Adrenal gland (tissue), 12 donors: ENCODE data around the gene PI4K2B. TPM values are rescaled to one million over a fixed set of nuclear protein-coding genes. Genes with fewer than 3 reads are reported as not detected.
"Not testable (repeated sequence)": the region's sequence is repeated elsewhere in the genome, so short reads cannot be mapped to it uniquely, and the experiment has no call there.

Source experiments
- DNase-seq, 7 donors: peaks; one replicate each; pipeline ENCODE4 v3.0.0-alpha.2; 2019 to 2020
- H3K27ac ChIP-seq, 5 donors: fragments of 200-600 bp; sonication (generic) in 4 of 5; 1 replicate in 3 of 5; 2 replicates in 2 of 5; pipeline versions ENCODE4 v1.5.1 to v1.8.0; 2016 to 2020; ENCODE audit warnings: mild to moderate bottlenecking in 1 of 5
- H3K27me3 ChIP-seq: fragments of 200-600 bp; 2 replicates; pipeline ENCODE4 v1.8.0; 2021
- H3K36me3 ChIP-seq, 2 donors: fragments of 200-600 bp; replicated peaks in 1 of 2; 1 replicate in 1 of 2; 2 replicates in 1 of 2; pipeline versions ENCODE4 v1.5.1 to v1.8.0; 2018 to 2022
- H3K4me1 ChIP-seq, 2 donors: fragments of 200-600 bp; replicated peaks in 1 of 2; 1 replicate in 1 of 2; 2 replicates in 1 of 2; pipeline versions ENCODE4 v1.5.1 to v1.8.0; 2018 to 2021
- H3K4me3 ChIP-seq, 4 donors: fragments of 200-600 bp; sonication (generic) in 3 of 4; one replicate each; pipeline ENCODE4 v1.5.1; 2016 to 2018
- H3K9me3 ChIP-seq, 3 donors: fragments of 200-600 bp; sonication (generic) in 1 of 3; replicated peaks in 1 of 3; 1 replicate in 2 of 3; 2 replicates in 1 of 3; pipeline versions ENCODE4 v1.5.1 to v1.8.0; 2016 to 2021
- POLR2A ChIP-seq, 2 donors: fragments of 450-650 bp; IDR thresholded peaks; one replicate each; pipeline ENCODE4 v1.6.1; 2017; ENCODE audit warnings: antibody characterized with exemption in 2 of 2, mild to moderate bottlenecking in 2 of 2, moderate library complexity in 1 of 2
- WGBS, 4 donors: extraction: QIAGEN DNeasy Blood & Tissue Kit in 2 of 4; methylation state at CpG; one replicate each; pipeline versions ENCODE4 v1.1.5 to v1.1.7; 2013 to 2017; 5-methylcytosine and 5-hydroxymethylcytosine counted together
- intact Hi-C, 2 donors: fragments of 100-400 bp; cut with DNase I; formaldehyde crosslinking; loops; one replicate each; pipeline versions ENCODE4 v1.14.1 to v1.15.0; 2022 to 2023
- polyA plus RNA-seq, 3 donors: library from polyadenylated mRNA; stranded (reverse); fragments of 200-250 nt in 2 of 3; fragments of 350-450 nt in 1 of 3; fragmentation: Illumina TruSeq in 1 of 3; extraction: RNeasy Lipid Tissue Mini Kit (QIAGEN cat#74804) in 1 of 3; gene quantifications; one replicate each; pipeline ENCODE4 v1.2.3, GENCODE V29; 2013 to 2014
- total RNA-seq, 9 donors: library from RNA; depleted of rRNA in 4 of 9; stranded (reverse); fragments of >200 nt in 4 of 9; fragments of 120-200 nt in 1 of 9; fragmentation: NEBNext Ultra II Directional in 1 of 9; extraction: Animal tissue kit (Norgen Biotek cat#: 25700) in 1 of 9; gene quantifications; one replicate each; pipeline versions ENCODE4 v1.1.0 to v1.2.4, GENCODE V29; 2013 to 2023
- TF ChIP-seq, protein P1 (sequence below), 6 experiments: fragments of 450-650 bp in 4 of 6; fragments of 200-600 bp in 2 of 6; sonication (generic) in 1 of 6; IDR thresholded peaks; 1 replicate in 5 of 6; 2 replicates in 1 of 6; pipeline versions ENCODE4 v1.5.1 to v1.8.0; 2016 to 2021; ENCODE audit warnings: antibody characterized with exemption in 6 of 6, mild to moderate bottlenecking in 2 of 6, moderate library complexity in 1 of 6
- donor health status: healthy with polysubstance abuse.
- donor health status: Bipolar disorder and iron deficiency.
- donor health status: DM: yes; HTN: yes; CAD: no.
- donor health status: DM: no; HTN: no; CAD: no.
- donor health status: DM: no; HTN: no; CAD: no.
- donor health status: DM: yes; HTN: yes; CAD: no.

PI4K2B gene
- total and polyA plus RNA-seq, 12 donors, result 4.6 to 29.3 (median 13.6) TPM

DNA sequence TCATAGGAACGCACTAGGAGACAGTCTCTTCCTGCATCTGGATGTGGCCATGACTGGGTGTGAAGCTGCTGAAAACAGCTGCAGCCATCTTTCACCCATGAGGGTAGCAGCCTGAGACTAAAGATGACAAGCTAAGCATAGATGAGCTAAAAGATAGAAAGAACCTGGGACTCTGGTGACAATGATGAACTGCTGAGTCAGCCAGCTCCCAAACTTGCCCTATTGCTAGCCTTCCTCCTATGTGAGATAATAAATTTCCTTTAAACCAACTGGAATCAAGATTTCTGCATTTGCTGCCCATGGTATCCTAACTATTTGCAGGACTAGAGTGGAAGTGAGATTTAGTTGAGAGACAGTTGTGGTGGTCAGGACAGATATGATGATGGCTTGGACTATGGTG lies 21.0 kb upstream of the PI4K2B start:
- intact Hi-C loops, result no loop called here
- TF ChIP-seq, protein P1, sequence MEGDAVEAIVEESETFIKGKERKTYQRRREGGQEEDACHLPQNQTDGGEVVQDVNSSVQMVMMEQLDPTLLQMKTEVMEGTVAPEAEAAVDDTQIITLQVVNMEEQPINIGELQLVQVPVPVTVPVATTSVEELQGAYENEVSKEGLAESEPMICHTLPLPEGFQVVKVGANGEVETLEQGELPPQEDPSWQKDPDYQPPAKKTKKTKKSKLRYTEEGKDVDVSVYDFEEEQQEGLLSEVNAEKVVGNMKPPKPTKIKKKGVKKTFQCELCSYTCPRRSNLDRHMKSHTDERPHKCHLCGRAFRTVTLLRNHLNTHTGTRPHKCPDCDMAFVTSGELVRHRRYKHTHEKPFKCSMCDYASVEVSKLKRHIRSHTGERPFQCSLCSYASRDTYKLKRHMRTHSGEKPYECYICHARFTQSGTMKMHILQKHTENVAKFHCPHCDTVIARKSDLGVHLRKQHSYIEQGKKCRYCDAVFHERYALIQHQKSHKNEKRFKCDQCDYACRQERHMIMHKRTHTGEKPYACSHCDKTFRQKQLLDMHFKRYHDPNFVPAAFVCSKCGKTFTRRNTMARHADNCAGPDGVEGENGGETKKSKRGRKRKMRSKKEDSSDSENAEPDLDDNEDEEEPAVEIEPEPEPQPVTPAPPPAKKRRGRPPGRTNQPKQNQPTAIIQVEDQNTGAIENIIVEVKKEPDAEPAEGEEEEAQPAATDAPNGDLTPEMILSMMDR (IDR thresholded peaks at IDR 0.05), result no peak
- no peak for TF ChIP-seq POLR2A (IDR thresholded peaks at IDR 0.05)
- Histone ChIP-seq H3K9me3 (no peaks in the 10 kb centered on the region), H3K27ac (no peak overlapping the region), H3K4me3 (no peak overlapping the region), H3K4me1 (no peaks in the 10 kb centered on the region), H3K36me3 (no peaks in the 10 kb centered on the region), H3K27me3 (no peaks in the 10 kb centered on the region)
- no peak for DNase-seq
- 86 to 100% (median 97%) methylated on average over 1 of the region's 1 CpG for WGBS, 4 donors

DNA sequence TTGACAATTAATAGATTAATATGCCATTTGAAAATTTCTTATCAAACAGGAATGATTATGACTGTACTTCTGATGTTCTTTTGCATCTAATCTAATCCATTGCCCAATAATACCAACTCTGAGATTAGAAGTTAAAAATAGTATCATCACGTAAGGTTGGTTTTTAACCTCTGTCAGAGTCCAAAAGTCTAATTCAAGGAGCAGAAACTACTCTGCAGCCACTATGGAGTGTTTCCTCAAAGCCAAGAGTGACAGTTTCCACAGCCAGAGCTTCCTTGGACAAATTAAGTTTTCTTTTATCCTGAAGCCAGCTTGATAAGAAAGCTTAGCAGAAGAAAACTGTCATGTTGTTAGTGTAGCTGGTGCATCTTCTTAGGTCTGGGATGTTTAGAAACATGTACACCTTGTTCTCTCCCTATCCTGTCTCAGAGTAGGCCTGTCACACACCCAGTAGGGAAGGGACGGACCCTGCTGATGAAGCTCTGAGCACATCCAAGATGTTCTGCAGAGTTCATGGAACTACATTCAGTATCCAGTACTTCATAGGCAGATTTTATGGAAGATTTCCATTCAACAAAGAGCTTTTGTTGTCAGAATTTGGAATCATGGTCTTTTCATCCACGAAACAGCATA lies 20.4 kb upstream of the PI4K2B start:
- Histone ChIP-seq H3K4me3 (no peak overlapping the region), H3K27ac (no peak overlapping the region), H3K36me3 (no peaks in the 10 kb centered on the region), H3K27me3 (no peaks in the 10 kb centered on the region), H3K4me1 (no peaks in the 10 kb centered on the region), H3K9me3 (no peaks in the 10 kb centered on the region)
- WGBS, 4 donors, result 67 to 83% (median 74%) methylated on average over 3 of the region's 3 CpGs
- intact Hi-C loops, result no loop called here
- no peak for TF ChIP-seq POLR2A (IDR thresholded peaks at IDR 0.05)
- TF ChIP-seq, protein P1 (IDR thresholded peaks at IDR 0.05), result no peak
- DNase-seq, result no peak

DNA sequence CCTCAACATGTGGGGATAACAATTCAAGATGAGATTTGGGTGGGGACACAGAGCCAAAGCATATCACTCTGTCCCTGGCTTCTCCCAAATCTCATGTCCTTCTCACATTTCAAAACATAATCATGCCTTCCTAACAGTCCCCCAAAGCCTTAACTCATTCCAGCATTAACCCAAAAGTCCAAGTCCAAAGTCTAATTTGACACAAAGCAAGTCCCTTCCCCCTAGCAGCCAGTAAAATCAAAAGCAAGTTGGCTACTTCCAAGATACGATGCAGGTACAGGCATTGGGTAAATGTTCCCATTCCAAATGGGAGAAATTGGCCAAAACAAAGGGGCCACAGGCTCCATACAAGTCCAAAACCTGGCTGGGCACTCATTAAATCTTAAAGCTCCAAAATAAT lies 19.1 kb upstream of the PI4K2B start:
- DNase-seq, H3K27ac ChIP-seq, H3K36me3 ChIP-seq, H3K4me3 ChIP-seq, H3K4me1 ChIP-seq, H3K9me3 ChIP-seq, H3K27me3 ChIP-seq, intact Hi-C loops: not testable (repeated sequence)
- WGBS, 4 donors, result 79 to 92% (median 89%) methylated on average over 1 of the region's 1 CpG

DNA sequence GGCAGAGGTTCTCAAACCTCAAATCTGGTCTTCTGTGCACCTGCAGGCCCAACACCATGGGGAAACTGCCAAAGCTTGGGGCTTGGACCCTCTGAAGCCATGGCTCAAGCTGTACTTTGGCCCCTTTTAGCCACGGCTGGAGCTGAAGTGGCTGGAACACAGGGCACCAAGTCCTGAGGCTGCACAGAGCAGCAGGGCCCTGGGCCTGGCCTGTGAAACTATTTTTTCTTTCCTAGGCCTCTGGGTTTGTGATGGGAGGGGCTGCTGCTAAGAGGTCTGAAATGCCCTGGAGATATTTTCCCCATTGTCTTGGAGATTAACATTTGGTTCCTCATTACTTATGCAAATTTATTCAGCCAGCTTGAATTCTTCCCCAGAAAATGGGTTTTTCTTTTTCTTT lies 18.3 kb upstream of the PI4K2B start:
- no peaks in the 10 kb centered on the region for H3K36me3 ChIP-seq
- TF ChIP-seq POLR2A (IDR thresholded peaks at IDR 0.05), result no peak
- TF ChIP-seq, protein P1 (IDR thresholded peaks at IDR 0.05), result no peak
- WGBS, 4 donors, result 74 to 100% (median 87%) methylated on average over 1 of the region's 1 CpG

DNA sequence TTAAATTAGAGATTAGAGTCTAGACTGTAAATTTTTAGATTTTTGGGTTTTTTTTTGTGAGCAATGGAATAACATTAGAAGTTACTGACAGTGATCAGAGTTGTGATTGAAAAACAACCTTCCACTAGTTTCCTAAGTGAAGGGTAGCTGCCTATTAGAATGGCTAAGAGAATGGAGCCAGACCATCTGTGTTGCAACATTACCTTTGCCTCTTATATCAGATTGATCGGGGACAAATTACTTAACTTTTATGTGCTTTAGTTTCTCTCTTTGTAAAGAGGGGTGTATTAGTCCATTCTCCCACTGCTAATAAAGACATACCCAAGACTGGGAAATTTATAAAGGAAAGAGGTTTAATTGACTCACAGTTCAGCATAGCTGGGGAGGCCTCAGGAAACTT lies 12.5 kb upstream of the PI4K2B start:
- peaks cover 0 to 29% (median 0%) of the 10 kb centered on the region in 3 donors for H3K9me3 ChIP-seq
- intact Hi-C loops, result no loop called here
- no peaks in the 10 kb centered on the region for H3K4me1 ChIP-seq
- no peak overlapping the region for H3K27ac ChIP-seq
- no peaks in the 10 kb centered on the region for H3K27me3 ChIP-seq
- no peak for DNase-seq
- WGBS, 4 donors, result 87 to 100% (median 96%) methylated on average over 1 of the region's 1 CpG
- no peak overlapping the region for H3K4me3 ChIP-seq
- TF ChIP-seq POLR2A (IDR thresholded peaks at IDR 0.05), result no peak
- TF ChIP-seq, protein P1 (IDR thresholded peaks at IDR 0.05), result no peak
- no peaks in the 10 kb centered on the region for H3K36me3 ChIP-seq

More for the DNA sequence above, 18.3 kb upstream of the PI4K2B start:
- Histone ChIP-seq H3K9me3 (no peaks in the 10 kb centered on the region), H3K4me1 (no peaks in the 10 kb centered on the region), H3K27ac (no peak overlapping the region), H3K4me3 (no peak overlapping the region), H3K27me3 (no peaks in the 10 kb centered on the region)
- intact Hi-C loops, result no loop called here
- no peak for DNase-seq
